Daoy (cell line): ENCODE measurements around the gene WBP4. TPM values are rescaled to one million over a fixed set of nuclear protein-coding genes. Genes with fewer than 3 reads are reported as not detected.
"Not testable (repeated sequence)": the region's sequence is repeated elsewhere in the genome, so short reads cannot be mapped to it uniquely, and the experiment has no call there.

Experiments used
- DNase-seq: peaks from one replicate; pipeline ENCODE4 v3.0.0-alpha.2; 2015; ENCODE audit warnings: low read depth
- total RNA-seq: library from RNA; depleted of rRNA; stranded (reverse); fragments of >200 nt; shearing (Covaris generic); gene quantifications from 2 replicates; pipeline ENCODE4 v1.2.3, GENCODE V29; 2014; rRNA removed

Gene WBP4
- total RNA-seq, 1 experiment from 2014 or later: 10.5 TPM

- no peak for DNase-seq
These were observed 18.4 kb downstream of the WBP4 start for GRCh38 chr13:41079725-41080124.

- no peak for DNase-seq
These were observed 24.8 kb downstream of the WBP4 start for GRCh38 chr13:41085961-41086585.

GRCh38 chr13:41095681-41096080 is 34.4 kb downstream of the WBP4 start:
- DNase-seq: not testable (repeated sequence)

GRCh38 chr13:41098761-41099160 is 37.5 kb downstream of the WBP4 start:
- no peak for DNase-seq

- DNase-seq: no peak
These were observed 38.7 kb downstream of the WBP4 start for GRCh38 chr13:41099986-41100385.

- no peak for DNase-seq
These were observed 45.8 kb downstream of the WBP4 start for GRCh38 chr13:41107104-41107571.

GRCh38 chr13:41107584-41108014 is 46.3 kb downstream of the WBP4 start:
- DNase-seq: no peak

- peak; percentile 21 for DNase-seq
These were observed 50.1 kb downstream of the WBP4 start for GRCh38 chr13:41111454-41111853.

- peak; percentile 13 for DNase-seq
These were observed 56.6 kb downstream of the WBP4 start for GRCh38 chr13:41117869-41118268.

- no peak for DNase-seq
These were observed 61.5 kb downstream of the WBP4 start for GRCh38 chr13:41122838-41123237.

GRCh38 chr13:41127701-41128100 is 66.4 kb downstream of the WBP4 start:
- no peak for DNase-seq

GRCh38 chr13:41130356-41130755 is 69.0 kb downstream of the WBP4 start:
- no peak for DNase-seq

- not testable (repeated sequence) for DNase-seq
These were observed 69.9 kb downstream of the WBP4 start for GRCh38 chr13:41131189-41131588.

- DNase-seq: not testable (repeated sequence)
These were observed 70.6 kb downstream of the WBP4 start for GRCh38 chr13:41131660-41132511.

GRCh38 chr13:41132512-41133152 is 71.3 kb downstream of the WBP4 start, which contains the start of gene KBTBD6:
Gene KBTBD6 (minus strand): TSS chr13:41132802. CDS start chr13:41132511, 291 bp downstream.
- peak; percentile 98 for DNase-seq

Other genes starting within 250 kb of the WBP4 start
- gene ELF1, start 42.2 kb upstream of the WBP4 start, total RNA-seq: 8.7 and 11.3 TPM in 2 replicates
- gene KBTBD6, start 71.3 kb downstream of the WBP4 start, total RNA-seq: 4.5 and 5.8 TPM in 2 replicates
- 1.8 and 1.9 TPM in 2 replicates for gene KBTBD7, start 133.1 kb downstream of the WBP4 start, total RNA-seq
- 8.6 and 10.7 TPM in 2 replicates for gene MTRF1, start 202.1 kb downstream of the WBP4 start, total RNA-seq
- gene NAA16, start 249.8 kb downstream of the WBP4 start, total RNA-seq: 14.0 and 21.3 TPM in 2 replicates